WERI-Rb-1 (cell line): ENCODE data around the gene NFIA.
A peak's percentile ranks its signal among the peaks of the same experiment; 100 is the strongest.

Experiments
- DNase-seq: peaks from one replicate; pipeline ENCODE4 v3.0.0-alpha.2; 2020
- H3K27ac ChIP-seq: fragments of 250-450 bp; sonication (Bioruptor Pico); 2 replicates; pipeline ENCODE4 v1.5.1; 2020; ENCODE audit warnings: mild to moderate bottlenecking, moderate library complexity
- H3K27me3 ChIP-seq: fragments of 250-450 bp; sonication (Bioruptor Pico); 2 replicates; pipeline ENCODE4 v1.5.1; 2021; ENCODE audit warnings: mild to moderate bottlenecking, low read depth, moderate library complexity; ENCODE audit not compliant: insufficient read depth, severe bottlenecking
- H3K36me3 ChIP-seq: fragments of 250-450 bp; sonication (Bioruptor Pico); 2 replicates; pipeline ENCODE4 v1.5.1; 2020; ENCODE audit warnings: mild to moderate bottlenecking, moderate library complexity
- H3K4me3 ChIP-seq: 2 replicates; pipeline ENCODE4 v1.5.1; 2011; ENCODE audit warnings: low read depth, mild to moderate bottlenecking, control low read depth, low read length
- H3K9me3 ChIP-seq: fragments of 250-450 bp; sonication (Bioruptor Pico); 2 replicates; pipeline ENCODE4 v1.5.1; 2021; ENCODE audit warnings: mild to moderate bottlenecking, moderate library complexity; ENCODE audit not compliant: severe bottlenecking
- CTCF ChIP-seq: IDR thresholded peaks from 2 replicates; pipeline ENCODE4 v1.5.1; 2011; ENCODE audit warnings: low read depth, mild to moderate bottlenecking, control low read depth, inconsistent platforms, low read length

The NFIA gene

GRCh38 chr1:61082311-61083012 is at the start of gene NFIA:
Gene NFIA (plus strand): TSS chr1:61082561.
- no peak for TF ChIP-seq CTCF
- Histone ChIP-seq H3K27me3 (peaks cover 27% of the 10 kb centered on the region), H3K9me3 (no peaks in the 10 kb centered on the region), H3K36me3 (no peaks in the 10 kb centered on the region), H3K27ac (no peak within 1 kb of the TSS), H3K4me3 (peak within 1 kb of the TSS; percentile 73)
- DNase-seq: peak; percentile 22

GRCh38 chr1:61035880-61036279 is 46.5 kb upstream of the NFIA start:
- Histone ChIP-seq H3K27me3 (no peaks in the 10 kb centered on the region), H3K9me3 (no peaks in the 10 kb centered on the region), H3K36me3 (no peaks in the 10 kb centered on the region), H3K4me3 (no peak overlapping the region), H3K27ac (no peak overlapping the region)
- no peak for DNase-seq
- TF ChIP-seq CTCF: no peak

GRCh38 chr1:61042466-61043009 is 39.8 kb upstream of the NFIA start:
- peak overlapping the region; percentile 27 for H3K4me3 ChIP-seq

GRCh38 chr1:61043010-61043820 is 39.1 kb upstream of the NFIA start:
- peak; percentile 80 for TF ChIP-seq CTCF
- H3K4me3 ChIP-seq: peak overlapping the region; percentile 27
- no peaks in the 10 kb centered on the region for H3K27me3 ChIP-seq
- H3K27ac ChIP-seq: no peak overlapping the region
- DNase-seq: peak; percentile 77
- no peaks in the 10 kb centered on the region for H3K9me3 ChIP-seq
- H3K36me3 ChIP-seq: no peaks in the 10 kb centered on the region

More at GRCh38 chr1:61042466-61043009, 39.8 kb upstream of the NFIA start:
- H3K27me3 ChIP-seq: no peaks in the 10 kb centered on the region
- TF ChIP-seq CTCF: no peak
- DNase-seq: no peak
- no peak overlapping the region for H3K27ac ChIP-seq
- no peaks in the 10 kb centered on the region for H3K9me3 ChIP-seq
- no peaks in the 10 kb centered on the region for H3K36me3 ChIP-seq

GRCh38 chr1:61046434-61046833 is 35.9 kb upstream of the NFIA start:
- peaks cover 4% of the 10 kb centered on the region for H3K27me3 ChIP-seq
- H3K36me3 ChIP-seq: no peaks in the 10 kb centered on the region
- no peak for DNase-seq
- no peak overlapping the region for H3K27ac ChIP-seq
- no peaks in the 10 kb centered on the region for H3K9me3 ChIP-seq
- TF ChIP-seq CTCF: no peak
- H3K4me3 ChIP-seq: no peak overlapping the region
